ENCODE measurements around the gene PERM1.
"Not testable (repeated sequence)": the region's sequence is repeated elsewhere in the genome, so short reads cannot be mapped to it uniquely, and the experiment has no call there.

Gene PERM1

GRCh38 chr1:998995-999724 is 17.3 kb upstream of the PERM1 start:
- no peak for DNase-seq (ENCODE audit: low read depth, low spot score)
- H3K27ac ChIP-seq = peak overlapping the region; percentile 79

- DNase-seq (ENCODE audit: low read depth, low spot score) = no peak
- H3K27ac ChIP-seq = no peak overlapping the region
Observed at GRCh38 chr1:998745-998994, 16.8 kb upstream of the PERM1 start.

- no peak for DNase-seq (ENCODE audit: low read depth, low spot score)
- no peak overlapping the region for H3K27ac ChIP-seq
Observed at GRCh38 chr1:997993-998744, 16.3 kb upstream of the PERM1 start.

GRCh38 chr1:997713-997992 is 15.8 kb upstream of the PERM1 start:
- no peak for DNase-seq (ENCODE audit: low read depth, low spot score)

GRCh38 chr1:996851-997712 is 15.2 kb upstream of the PERM1 start:
- no peak for DNase-seq (ENCODE audit: low read depth, low spot score)
- H3K27ac ChIP-seq = no peak overlapping the region

More at GRCh38 chr1:997713-997992, 15.8 kb upstream of the PERM1 start:
- no peak overlapping the region for H3K27ac ChIP-seq

GRCh38 chr1:995665-996633 is 14.1 kb upstream of the PERM1 start:
- no peak for DNase-seq (ENCODE audit: low read depth, low spot score)
- no peak overlapping the region for H3K27ac ChIP-seq

- DNase-seq (ENCODE audit: low read depth, low spot score); H3K27ac ChIP-seq: not testable (repeated sequence)
Observed at GRCh38 chr1:994546-994945, 12.7 kb upstream of the PERM1 start.

GRCh38 chr1:993379-993995 is 11.6 kb upstream of the PERM1 start:
- DNase-seq (ENCODE audit: low read depth, low spot score) = no peak
- H3K27ac ChIP-seq = no peak overlapping the region

GRCh38 chr1:992362-992761 is 10.5 kb upstream of the PERM1 start:
- DNase-seq (ENCODE audit: low read depth, low spot score) = no peak
- H3K27ac ChIP-seq = no peak overlapping the region

GRCh38 chr1:991895-992294 is 10.0 kb upstream of the PERM1 start:
- no peak for DNase-seq (ENCODE audit: low read depth, low spot score)
- H3K27ac ChIP-seq = no peak overlapping the region

GRCh38 chr1:991275-991674 is 9.4 kb upstream of the PERM1 start:
- DNase-seq (ENCODE audit: low read depth, low spot score); H3K27ac ChIP-seq: not testable (repeated sequence)

- not testable (repeated sequence) for DNase-seq (ENCODE audit: low read depth, low spot score); H3K27ac ChIP-seq
Observed at GRCh38 chr1:988061-988460, 6.2 kb upstream of the PERM1 start.

GRCh38 chr1:985126-985525 is 3.2 kb upstream of the PERM1 start:
- H3K27ac ChIP-seq = no peak overlapping the region
- DNase-seq (ENCODE audit: low read depth, low spot score) = no peak

GRCh38 chr1:984476-984814 is 2.6 kb upstream of the PERM1 start:
- DNase-seq (ENCODE audit: low read depth, low spot score) = no peak
- no peak overlapping the region for H3K27ac ChIP-seq

GRCh38 chr1:983798-984475 is 2.0 kb upstream of the PERM1 start:
- H3K27ac ChIP-seq = no peak overlapping the region
- DNase-seq (ENCODE audit: low read depth, low spot score) = no peak

GRCh38 chr1:982765-983436 is 1.0 kb upstream of the PERM1 start:
- no peak overlapping the region for H3K27ac ChIP-seq
- no peak for DNase-seq (ENCODE audit: low read depth, low spot score)

GRCh38 chr1:981491-981954 is 370 bp downstream of the PERM1 start:
- no peak for DNase-seq (ENCODE audit: low read depth, low spot score)
- no peak overlapping the region for H3K27ac ChIP-seq

GRCh38 chr1:980602-981395 is 1.1 kb downstream of the PERM1 start:
- no peak overlapping the region for H3K27ac ChIP-seq

More at GRCh38 chr1:980602-981395, 1.1 kb downstream of the PERM1 start:
- DNase-seq (ENCODE audit: low read depth, low spot score) = no peak

Data from epithelial cell of prostate (primary cell).